Neural cell (in vitro differentiated cells): ENCODE data around the gene TMEM235. TPM values are rescaled to one million over a fixed set of nuclear protein-coding genes. Genes with fewer than 3 reads are reported as not detected.

Source experiments
- H2AFZ ChIP-seq: fragments of 200-600, 300-800 bp; sonication (generic), shearing (Covaris generic); 2 replicates; pipeline ENCODE4 v1.6.0; 2014; ENCODE audit warnings: low read depth, mild to moderate bottlenecking, antibody characterized with exemption, low read length, moderate library complexity
- H3F3A ChIP-seq: fragments of 200-600 bp; shearing (Covaris generic); 2 replicates; pipeline ENCODE4 v1.6.1; 2016; ENCODE audit warnings: mild to moderate bottlenecking, moderate library complexity, mixed read lengths, antibody characterized with exemption, low read length; ENCODE audit not compliant: insufficient read depth, poor library complexity, severe bottlenecking
- H3K27ac ChIP-seq: fragments of 200-600, 300-800 bp; sonication (generic), shearing (Covaris generic); 2 replicates; pipeline ENCODE4 v1.5.1; 2014; ENCODE audit warnings: mild to moderate bottlenecking, low read length, moderate library complexity
- H3K27me3 ChIP-seq: fragments of 300-800, 200-600 bp; sonication (generic), shearing (Covaris generic); 2 replicates; pipeline ENCODE4 v1.6.0; 2014; ENCODE audit warnings: mild to moderate bottlenecking, low read depth, low read length, moderate library complexity; ENCODE audit not compliant: insufficient read depth
- H3K36me3 ChIP-seq: fragments of 300-800, 200-600 bp; sonication (generic), shearing (Covaris generic); 2 replicates; pipeline ENCODE4 v1.5.1; 2014; ENCODE audit warnings: mild to moderate bottlenecking, antibody characterized with exemption, low read length, moderate library complexity; ENCODE audit not compliant: insufficient read depth
- H3K4me2 ChIP-seq: fragments of 300-800, 200-600 bp; sonication (generic), shearing (Covaris generic); 2 replicates; pipeline ENCODE4 v1.6.0; 2014; ENCODE audit warnings: mild to moderate bottlenecking, low read length
- H3K4me3 ChIP-seq: fragments of 300-800, 200-600 bp; sonication (generic), shearing (Covaris generic); 2 replicates; pipeline ENCODE4 v1.5.1; 2014; ENCODE audit warnings: mild to moderate bottlenecking, low read length, moderate library complexity
- H3K79me2 ChIP-seq: fragments of 200-600 bp; shearing (Covaris generic); replicated peaks from 2 replicates; pipeline ENCODE4 v1.6.0; 2014; ENCODE audit warnings: mild to moderate bottlenecking, low read length, moderate library complexity; ENCODE audit not compliant: insufficient read depth
- H3K9ac ChIP-seq: fragments of 300-800, 200-600 bp; sonication (generic), shearing (Covaris generic); 2 replicates; pipeline ENCODE4 v1.6.1; 2016; ENCODE audit warnings: mild to moderate bottlenecking, low read length, mixed read lengths
- H3K9me2 ChIP-seq: fragments of 200-600 bp; shearing (Covaris generic); 2 replicates; pipeline ENCODE4 v1.6.1; 2016; ENCODE audit warnings: mild to moderate bottlenecking, low read length, mixed read lengths; ENCODE audit not compliant: insufficient read depth
- H3K9me3 ChIP-seq: fragments of 200-600, 300-800 bp; sonication (generic), shearing (Covaris generic); 2 replicates; pipeline ENCODE4 v1.6.1; 2016; ENCODE audit warnings: mild to moderate bottlenecking, mixed run types, low read length, moderate library complexity, mixed read lengths
- H4K20me1 ChIP-seq: fragments of 200-600 bp; shearing (Covaris generic); 2 replicates; pipeline ENCODE4 v1.6.1; 2016; ENCODE audit warnings: mild to moderate bottlenecking, mixed run types; ENCODE audit not compliant: insufficient read depth
- EP300 ChIP-seq: fragments of 450-650 bp; conservative IDR thresholded peaks from 2 replicates; pipeline ENCODE4 v1.6.1; 2014; ENCODE audit warnings: antibody characterized with exemption, mild to moderate bottlenecking, moderate library complexity; ENCODE audit not compliant: poor library complexity, severe bottlenecking
- MXI1 ChIP-seq: fragments of 450-650 bp; conservative IDR thresholded peaks from 2 replicates; pipeline ENCODE4 v1.6.1; 2014; ENCODE audit warnings: antibody characterized with exemption, mild to moderate bottlenecking; ENCODE audit not compliant: poor library complexity, severe bottlenecking
- POLR2AphosphoS5 ChIP-seq: IDR thresholded peaks from 2 replicates; pipeline ENCODE4 v1.6.1; 2012
- RAD21 ChIP-seq: fragments of 450-650 bp; conservative IDR thresholded peaks from 2 replicates; pipeline ENCODE4 v1.6.1; 2014; ENCODE audit warnings: antibody characterized with exemption, mild to moderate bottlenecking, moderate library complexity
- SMC3 ChIP-seq: fragments of 450-650 bp; conservative IDR thresholded peaks from 2 replicates; pipeline ENCODE4 v1.6.1; 2014; ENCODE audit warnings: antibody characterized with exemption, mild to moderate bottlenecking, moderate library complexity; ENCODE audit not compliant: poor library complexity
- TAF1 ChIP-seq: IDR thresholded peaks from 2 replicates; pipeline ENCODE4 v1.6.1; 2012; ENCODE audit warnings: low read depth
- polyA plus RNA-seq: library from polyadenylated mRNA; depleted of rRNA; stranded (reverse); fragments of >200 nt; gene quantifications from 2 replicates; pipeline ENCODE4 v1.2.3, GENCODE V29; 2014
- TF ChIP-seq, protein P1 (sequence below): fragments of 450-650 bp; IDR thresholded peaks from 2 replicates; pipeline ENCODE4 v1.5.1; 2014; ENCODE audit warnings: antibody characterized with exemption, mild to moderate bottlenecking, moderate library complexity; ENCODE audit not compliant: poor library complexity, severe bottlenecking
- TF ChIP-seq, protein P2 (sequence below): IDR thresholded peaks from 2 replicates; pipeline ENCODE4 v1.6.1; 2012; ENCODE audit warnings: borderline replicate concordance

Gene TMEM235
- polyA plus RNA-seq, 1 donor from 2014 or later, result not detected

DNA sequence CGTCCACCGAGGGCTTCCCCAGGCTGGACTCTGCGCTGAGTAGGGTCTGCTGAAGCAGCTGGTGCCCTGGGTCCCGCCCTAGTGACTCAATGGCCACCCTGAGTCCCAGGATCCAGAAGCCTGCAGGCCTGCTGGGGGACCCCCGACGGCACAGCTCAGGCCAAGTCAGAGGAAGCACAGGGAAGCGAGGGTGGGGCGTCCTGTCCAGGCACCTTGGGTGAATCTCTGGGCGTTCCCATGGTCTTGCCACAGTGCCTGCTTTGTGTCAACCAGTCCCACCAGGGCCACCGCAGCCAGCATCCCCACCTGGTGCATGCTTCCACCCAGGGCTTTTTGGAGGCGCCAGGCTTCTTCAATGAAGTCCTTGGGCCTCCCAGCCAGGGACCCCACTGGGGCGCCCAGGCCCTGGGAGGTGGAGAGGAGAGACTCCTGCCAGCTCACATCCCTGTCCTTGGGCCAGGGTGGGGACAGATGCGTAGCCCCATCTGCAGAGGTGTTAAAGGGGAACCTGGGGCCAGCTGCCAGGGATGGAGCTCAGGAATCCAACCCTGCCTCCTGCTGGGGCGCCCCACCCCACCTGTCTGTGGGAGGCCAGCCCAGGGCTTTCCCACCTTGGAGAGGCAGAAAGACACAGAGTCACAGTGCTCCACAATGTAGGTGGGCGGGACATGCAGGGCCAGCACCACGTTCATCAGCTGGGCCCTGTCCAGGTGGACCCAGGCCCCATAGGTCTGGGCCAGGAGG is 17.8 kb downstream of the TMEM235 start:
- Histone ChIP-seq H3K9me3 (no peaks in the 10 kb centered on the region), H2AFZ (no peak overlapping the region), H3K9ac (no peak overlapping the region), H3F3A (no peaks in the 10 kb centered on the region), H3K4me3 (no peak overlapping the region), H3K79me2 (no peaks in the 10 kb centered on the region), H4K20me1 (no peaks in the 10 kb centered on the region), H3K36me3 (no peaks in the 10 kb centered on the region), H3K27ac (no peak overlapping the region), H3K9me2 (no peaks in the 10 kb centered on the region), H3K27me3 (no peaks in the 10 kb centered on the region), H3K4me2 (no peak overlapping the region)
- TF ChIP-seq SMC3, result no peak
- TF ChIP-seq RAD21, result no peak
- TF ChIP-seq, protein P1, sequence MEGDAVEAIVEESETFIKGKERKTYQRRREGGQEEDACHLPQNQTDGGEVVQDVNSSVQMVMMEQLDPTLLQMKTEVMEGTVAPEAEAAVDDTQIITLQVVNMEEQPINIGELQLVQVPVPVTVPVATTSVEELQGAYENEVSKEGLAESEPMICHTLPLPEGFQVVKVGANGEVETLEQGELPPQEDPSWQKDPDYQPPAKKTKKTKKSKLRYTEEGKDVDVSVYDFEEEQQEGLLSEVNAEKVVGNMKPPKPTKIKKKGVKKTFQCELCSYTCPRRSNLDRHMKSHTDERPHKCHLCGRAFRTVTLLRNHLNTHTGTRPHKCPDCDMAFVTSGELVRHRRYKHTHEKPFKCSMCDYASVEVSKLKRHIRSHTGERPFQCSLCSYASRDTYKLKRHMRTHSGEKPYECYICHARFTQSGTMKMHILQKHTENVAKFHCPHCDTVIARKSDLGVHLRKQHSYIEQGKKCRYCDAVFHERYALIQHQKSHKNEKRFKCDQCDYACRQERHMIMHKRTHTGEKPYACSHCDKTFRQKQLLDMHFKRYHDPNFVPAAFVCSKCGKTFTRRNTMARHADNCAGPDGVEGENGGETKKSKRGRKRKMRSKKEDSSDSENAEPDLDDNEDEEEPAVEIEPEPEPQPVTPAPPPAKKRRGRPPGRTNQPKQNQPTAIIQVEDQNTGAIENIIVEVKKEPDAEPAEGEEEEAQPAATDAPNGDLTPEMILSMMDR, result no peak
- TF ChIP-seq, protein P2, sequence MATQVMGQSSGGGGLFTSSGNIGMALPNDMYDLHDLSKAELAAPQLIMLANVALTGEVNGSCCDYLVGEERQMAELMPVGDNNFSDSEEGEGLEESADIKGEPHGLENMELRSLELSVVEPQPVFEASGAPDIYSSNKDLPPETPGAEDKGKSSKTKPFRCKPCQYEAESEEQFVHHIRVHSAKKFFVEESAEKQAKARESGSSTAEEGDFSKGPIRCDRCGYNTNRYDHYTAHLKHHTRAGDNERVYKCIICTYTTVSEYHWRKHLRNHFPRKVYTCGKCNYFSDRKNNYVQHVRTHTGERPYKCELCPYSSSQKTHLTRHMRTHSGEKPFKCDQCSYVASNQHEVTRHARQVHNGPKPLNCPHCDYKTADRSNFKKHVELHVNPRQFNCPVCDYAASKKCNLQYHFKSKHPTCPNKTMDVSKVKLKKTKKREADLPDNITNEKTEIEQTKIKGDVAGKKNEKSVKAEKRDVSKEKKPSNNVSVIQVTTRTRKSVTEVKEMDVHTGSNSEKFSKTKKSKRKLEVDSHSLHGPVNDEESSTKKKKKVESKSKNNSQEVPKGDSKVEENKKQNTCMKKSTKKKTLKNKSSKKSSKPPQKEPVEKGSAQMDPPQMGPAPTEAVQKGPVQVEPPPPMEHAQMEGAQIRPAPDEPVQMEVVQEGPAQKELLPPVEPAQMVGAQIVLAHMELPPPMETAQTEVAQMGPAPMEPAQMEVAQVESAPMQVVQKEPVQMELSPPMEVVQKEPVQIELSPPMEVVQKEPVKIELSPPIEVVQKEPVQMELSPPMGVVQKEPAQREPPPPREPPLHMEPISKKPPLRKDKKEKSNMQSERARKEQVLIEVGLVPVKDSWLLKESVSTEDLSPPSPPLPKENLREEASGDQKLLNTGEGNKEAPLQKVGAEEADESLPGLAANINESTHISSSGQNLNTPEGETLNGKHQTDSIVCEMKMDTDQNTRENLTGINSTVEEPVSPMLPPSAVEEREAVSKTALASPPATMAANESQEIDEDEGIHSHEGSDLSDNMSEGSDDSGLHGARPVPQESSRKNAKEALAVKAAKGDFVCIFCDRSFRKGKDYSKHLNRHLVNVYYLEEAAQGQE, result no peak
- no peak for TF ChIP-seq MXI1
- no peak for TF ChIP-seq TAF1

DNA sequence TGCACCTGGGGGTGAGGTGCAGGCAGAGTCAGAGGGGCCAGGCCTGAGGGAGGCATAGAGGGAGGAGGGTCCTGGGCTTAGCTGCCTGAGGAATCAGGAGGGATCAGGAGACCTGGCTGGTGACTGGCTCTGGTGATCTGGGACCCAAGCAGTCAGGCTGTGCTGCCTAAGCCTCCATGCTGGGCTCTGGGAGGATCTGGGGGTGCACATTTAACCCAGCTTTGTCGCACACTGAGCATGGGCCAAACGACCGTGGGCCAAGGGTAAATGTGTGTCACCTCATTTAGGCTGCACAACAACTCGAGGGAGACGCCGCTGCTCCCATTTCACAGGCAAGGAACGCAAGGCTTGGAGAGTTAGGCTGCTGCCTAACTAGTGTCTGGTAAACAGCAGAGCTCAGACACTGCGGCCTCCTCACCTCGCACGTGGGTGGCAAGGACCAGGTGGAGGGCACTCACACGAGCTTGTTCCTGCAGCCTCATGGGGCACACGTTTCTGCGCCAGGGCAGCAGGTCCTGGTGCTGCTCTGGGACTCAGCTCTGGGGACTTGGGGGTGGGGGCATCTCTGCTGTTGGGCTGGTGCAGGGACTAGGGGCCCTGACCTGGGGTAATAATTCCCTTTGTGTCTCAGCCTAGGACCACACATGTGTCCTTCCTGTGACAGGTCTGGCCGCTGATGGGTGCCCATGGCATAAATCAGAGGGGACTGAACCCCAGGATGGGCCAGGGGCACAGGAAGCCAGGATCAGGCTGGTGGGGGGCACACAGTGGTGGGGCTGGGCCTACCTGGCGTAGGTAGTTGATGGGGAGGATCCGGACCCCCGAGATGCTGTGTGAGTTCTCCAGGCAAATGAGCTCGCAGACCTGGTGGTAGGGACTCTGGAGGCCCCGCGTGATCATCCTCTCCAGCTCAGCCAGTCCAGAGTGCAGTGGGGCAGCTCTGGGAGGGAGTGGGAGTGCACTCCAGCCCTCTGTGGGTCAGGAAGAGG is 18.7 kb downstream of the TMEM235 start:
- Histone ChIP-seq H3K9me2 (no peaks in the 10 kb centered on the region), H2AFZ (no peak overlapping the region), H3K9ac (no peak overlapping the region), H4K20me1 (no peaks in the 10 kb centered on the region), H3K4me3 (no peak overlapping the region), H3K27me3 (no peaks in the 10 kb centered on the region), H3K4me2 (no peak overlapping the region), H3K27ac (no peak overlapping the region), H3K36me3 (no peaks in the 10 kb centered on the region), H3K9me3 (no peaks in the 10 kb centered on the region), H3K79me2 (no peaks in the 10 kb centered on the region), H3F3A (no peaks in the 10 kb centered on the region)
- TF ChIP-seq, protein P2, result no peak
- TF ChIP-seq TAF1, result no peak
- TF ChIP-seq EP300, result no peak
- no peak for TF ChIP-seq RAD21
- no peak for TF ChIP-seq POLR2AphosphoS5
- TF ChIP-seq, protein P1, result no peak
- no peak for TF ChIP-seq MXI1
